ENCODE measurements around the gene PLEKHG3. TPM values are rescaled to one million over a fixed set of nuclear protein-coding genes. Genes with fewer than 3 reads are reported as not detected.

PLEKHG3 gene
- total RNA-seq, 2 donors from 2014 or later, result 61.4 to 65.5 TPM

DNA sequence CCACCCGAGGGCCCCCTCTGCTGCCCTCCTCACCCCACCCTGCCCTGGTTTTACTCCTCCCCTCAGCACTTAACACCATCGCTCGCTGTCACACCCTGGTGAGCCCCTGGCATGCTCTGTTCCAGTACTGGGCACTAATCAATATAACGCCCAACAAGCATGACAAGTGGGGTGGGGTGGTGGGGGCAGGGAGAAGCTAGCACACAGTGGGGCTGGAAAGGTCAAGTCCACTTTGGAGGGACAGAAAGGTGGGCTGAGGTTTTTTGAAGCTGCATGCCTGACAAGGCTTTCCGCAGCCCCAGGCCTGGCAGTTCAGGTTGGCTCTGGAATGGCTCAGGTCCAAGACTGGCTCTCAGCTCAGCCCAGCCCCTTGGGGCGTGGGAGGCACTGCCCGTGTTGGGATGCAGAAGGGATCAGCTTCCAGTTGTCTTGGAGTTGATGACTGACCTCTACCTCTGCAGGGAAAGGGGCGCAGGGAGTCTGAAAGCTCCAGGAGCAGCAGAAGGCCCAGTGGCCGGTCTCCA lies 34.1 kb downstream of the PLEKHG3 start:
- H3K27me3 Mint-ChIP-seq, result no peaks in the 10 kb centered on the region
- H3K36me3 Mint-ChIP-seq (ENCODE audit: low read depth), result peaks cover 13% of the 10 kb centered on the region
- peaks cover 33% of the 10 kb centered on the region for H3K4me1 Mint-ChIP-seq

DNA sequence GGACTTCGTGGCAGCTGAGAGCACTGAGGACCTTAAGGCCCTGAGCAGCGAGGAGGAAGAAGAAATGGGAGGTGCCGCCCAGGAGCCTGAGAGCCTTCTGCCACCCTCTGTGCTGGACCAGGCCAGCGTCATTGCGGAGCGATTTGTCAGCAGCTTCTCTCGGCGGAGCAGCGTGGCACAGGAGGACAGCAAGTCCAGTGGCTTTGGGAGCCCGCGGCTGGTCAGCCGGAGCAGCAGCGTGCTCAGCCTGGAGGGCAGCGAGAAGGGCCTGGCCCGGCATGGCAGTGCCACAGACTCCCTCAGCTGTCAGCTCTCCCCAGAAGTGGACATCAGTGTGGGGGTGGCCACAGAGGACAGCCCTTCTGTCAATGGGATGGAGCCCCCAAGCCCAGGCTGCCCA lies 37.0 kb downstream of the PLEKHG3 start:
- peaks cover 10% of the 10 kb centered on the region for H3K36me3 Mint-ChIP-seq (ENCODE audit: low read depth)
- ATAC-seq (no peak), DNase-seq (no peak)
- H3K27me3 Mint-ChIP-seq, result no peaks in the 10 kb centered on the region
- no peaks in the 10 kb centered on the region for H3K9me3 ChIP-seq (ENCODE audit: control insufficient read depth, low read length, poor library complexity, severe bottlenecking)
- H3K4me1 Mint-ChIP-seq, result peaks cover 21% of the 10 kb centered on the region
- peak overlapping the region; percentile 53 for H3K27ac Mint-ChIP-seq
- H3K4me3 Mint-ChIP-seq, result no peak overlapping the region

More for the DNA sequence above, 34.1 kb downstream of the PLEKHG3 start:
- no peaks in the 10 kb centered on the region for H3K9me3 ChIP-seq (ENCODE audit: control insufficient read depth, low read length, poor library complexity, severe bottlenecking)
- H3K4me3 Mint-ChIP-seq, result no peak overlapping the region
- DNase-seq (no peak), ATAC-seq (no peak)
- H3K27ac Mint-ChIP-seq, result no peak overlapping the region

DNA sequence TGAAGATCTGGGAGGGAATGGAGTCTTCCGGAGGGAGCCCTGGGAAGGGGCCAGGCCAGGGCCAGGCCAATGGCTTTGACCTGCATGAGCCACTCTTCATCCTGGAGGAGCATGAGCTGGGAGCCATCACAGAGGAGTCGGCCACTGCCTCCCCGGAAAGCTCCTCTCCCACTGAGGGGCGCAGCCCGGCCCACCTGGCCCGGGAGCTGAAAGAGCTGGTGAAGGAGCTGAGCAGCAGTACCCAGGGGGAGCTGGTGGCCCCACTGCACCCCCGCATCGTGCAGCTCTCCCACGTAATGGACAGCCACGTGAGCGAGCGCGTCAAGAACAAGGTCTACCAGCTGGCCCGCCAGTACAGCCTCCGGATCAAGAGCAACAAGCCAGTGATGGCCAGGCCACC lies 37.7 kb downstream of the PLEKHG3 start:
- Mint-ChIP-seq H3K4me3 (no peak overlapping the region), H3K4me1 (peaks cover 28% of the 10 kb centered on the region), H3K27ac (no peak overlapping the region), H3K27me3 (no peaks in the 10 kb centered on the region), H3K36me3 (ENCODE audit: low read depth) (peaks cover 10% of the 10 kb centered on the region)
- no peaks in the 10 kb centered on the region for H3K9me3 ChIP-seq (ENCODE audit: control insufficient read depth, low read length, poor library complexity, severe bottlenecking)
- no peak for ATAC-seq
- no peak for DNase-seq

DNA sequence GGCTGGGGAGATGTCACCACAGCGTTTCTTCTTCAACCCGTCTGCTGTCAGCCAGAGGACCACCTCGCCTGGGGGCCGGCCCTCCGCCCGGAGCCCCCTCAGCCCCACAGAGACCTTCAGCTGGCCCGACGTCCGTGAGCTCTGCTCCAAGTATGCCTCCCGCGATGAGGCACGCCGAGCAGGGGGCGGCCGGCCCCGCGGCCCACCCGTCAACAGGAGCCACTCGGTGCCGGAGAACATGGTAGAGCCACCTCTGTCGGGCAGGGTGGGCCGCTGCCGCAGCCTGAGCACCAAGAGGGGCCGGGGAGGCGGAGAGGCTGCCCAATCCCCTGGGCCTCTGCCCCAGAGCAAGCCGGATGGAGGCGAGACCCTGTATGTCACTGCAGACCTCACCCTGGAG lies 38.8 kb downstream of the PLEKHG3 start:
- peaks cover 10% of the 10 kb centered on the region for H3K36me3 Mint-ChIP-seq (ENCODE audit: low read depth)
- H3K9me3 ChIP-seq (ENCODE audit: control insufficient read depth, low read length, poor library complexity, severe bottlenecking), result no peaks in the 10 kb centered on the region
- DNase-seq, result no peak
- no peaks in the 10 kb centered on the region for H3K27me3 Mint-ChIP-seq
- peak overlapping the region; percentile 14 for H3K27ac Mint-ChIP-seq
- no peak overlapping the region for H3K4me3 Mint-ChIP-seq
- H3K4me1 Mint-ChIP-seq, result peaks cover 31% of the 10 kb centered on the region
- ATAC-seq, result no peak

DNA sequence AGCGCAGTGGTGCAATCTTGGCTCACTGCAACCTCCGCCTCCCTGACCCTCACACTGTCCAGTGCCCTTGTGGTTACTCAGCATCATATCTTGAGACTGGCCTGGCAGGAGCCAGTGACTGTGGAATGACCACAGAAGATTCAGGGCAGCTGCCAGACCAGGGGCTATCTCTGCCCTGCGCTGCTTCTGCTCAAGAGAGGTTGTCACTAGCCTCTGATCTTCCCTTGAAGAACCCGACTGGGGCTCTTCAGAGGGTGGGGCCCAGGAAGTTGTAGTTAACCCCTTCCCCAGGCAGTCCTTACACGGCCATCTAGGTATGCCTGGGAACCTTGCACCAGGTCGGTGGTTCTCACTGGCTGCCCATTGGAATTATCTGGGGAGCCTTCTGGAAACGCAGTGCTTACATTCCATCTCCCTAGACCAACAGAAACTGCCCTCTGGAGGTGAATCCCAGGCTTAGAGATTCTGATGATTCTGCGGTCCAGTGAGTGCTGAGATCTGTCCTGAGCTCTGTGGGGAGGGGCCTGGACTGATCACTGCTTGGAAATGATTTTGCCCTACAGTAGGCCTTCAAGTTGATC lies 41.4 kb downstream of the PLEKHG3 start:
- peak overlapping the region; percentile 72 for H3K4me3 Mint-ChIP-seq

DNA sequence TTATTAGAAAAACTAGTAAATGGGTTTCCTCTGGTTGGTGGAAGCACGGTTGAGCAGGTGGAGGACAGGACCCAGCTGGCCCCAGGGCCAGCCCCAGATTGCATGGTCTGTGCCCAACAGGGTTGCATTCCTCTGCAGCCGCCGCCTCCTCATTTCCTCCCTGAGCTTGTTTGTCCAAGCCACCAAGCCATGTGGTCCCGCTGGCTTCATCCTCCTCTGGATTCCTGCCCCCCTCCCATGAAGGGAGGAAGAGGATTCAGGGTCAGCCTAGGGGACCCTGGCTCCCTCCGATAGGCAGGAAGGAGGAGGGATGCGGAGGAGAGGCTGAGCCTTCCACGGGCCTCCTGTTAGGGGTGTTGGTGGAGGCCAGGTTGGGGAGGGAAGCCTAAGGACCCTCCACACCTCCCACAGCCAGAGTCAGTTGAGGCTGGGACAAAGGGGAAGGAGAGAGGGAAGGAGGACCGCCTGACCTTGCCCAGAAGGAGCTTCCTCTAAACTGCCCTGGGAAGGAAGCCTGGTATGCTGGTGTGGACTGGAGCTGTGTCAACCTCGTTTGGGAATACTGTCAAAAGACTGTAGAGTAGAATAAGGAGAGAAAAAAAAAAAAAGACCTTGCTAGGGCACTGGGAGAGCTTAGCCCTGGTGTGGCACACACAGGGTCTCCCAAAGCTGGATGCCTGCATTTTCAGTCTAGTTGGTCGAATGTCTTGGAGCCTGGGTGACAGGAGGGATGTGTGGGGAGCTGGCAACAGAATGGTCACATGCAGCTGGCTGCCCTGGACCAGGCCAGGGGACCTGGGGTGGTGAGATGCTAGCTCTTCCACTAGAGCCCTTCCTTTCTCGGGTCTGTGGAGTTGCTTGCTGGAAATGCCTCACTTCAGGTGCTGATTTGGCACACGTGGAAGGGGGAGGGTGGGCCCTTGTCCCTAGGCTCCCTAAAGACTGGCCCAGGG lies 42.4 kb downstream of the PLEKHG3 start:
- H3K9me3 ChIP-seq (ENCODE audit: control insufficient read depth, low read length, poor library complexity, severe bottlenecking), result no peaks in the 10 kb centered on the region
- ATAC-seq (no peak), DNase-seq (no peak)
- Mint-ChIP-seq H3K36me3 (ENCODE audit: low read depth) (peaks cover 3% of the 10 kb centered on the region), H3K27ac (peak overlapping the region; percentile 91), H3K27me3 (no peaks in the 10 kb centered on the region), H3K4me1 (peaks cover 24% of the 10 kb centered on the region), H3K4me3 (no peak overlapping the region)

More for the DNA sequence above, 41.4 kb downstream of the PLEKHG3 start:
- peak; percentile 68 for ATAC-seq
- Mint-ChIP-seq H3K36me3 (ENCODE audit: low read depth) (peaks cover 7% of the 10 kb centered on the region), H3K27ac (peak overlapping the region; percentile 91), H3K4me1 (peaks cover 28% of the 10 kb centered on the region), H3K27me3 (no peaks in the 10 kb centered on the region)
- H3K9me3 ChIP-seq (ENCODE audit: control insufficient read depth, low read length, poor library complexity, severe bottlenecking), result no peaks in the 10 kb centered on the region
- DNase-seq, result no peak

DNA sequence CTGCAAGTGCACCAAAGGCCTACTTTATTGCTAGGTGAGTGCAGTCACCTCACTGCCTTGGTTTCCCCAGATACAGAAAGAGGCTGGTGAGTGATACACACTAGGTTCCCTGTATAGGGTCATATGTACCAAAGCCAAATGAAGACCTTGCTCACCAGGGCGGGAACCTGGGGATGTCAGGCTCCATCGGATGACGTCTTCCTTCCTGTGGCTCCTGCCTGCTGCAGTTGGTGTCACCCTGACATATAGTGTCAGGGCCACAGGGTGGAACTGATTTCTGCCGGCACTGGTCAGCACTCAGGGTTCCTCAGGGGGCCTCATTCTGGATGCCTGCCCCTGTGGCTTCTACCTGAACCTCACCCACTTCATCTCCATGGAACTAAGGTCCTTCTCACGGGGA lies 43.1 kb downstream of the PLEKHG3 start:
- H3K36me3 Mint-ChIP-seq (ENCODE audit: low read depth), result no peaks in the 10 kb centered on the region
- H3K9me3 ChIP-seq (ENCODE audit: control insufficient read depth, low read length, poor library complexity, severe bottlenecking), result no peaks in the 10 kb centered on the region
- no peak overlapping the region for H3K4me3 Mint-ChIP-seq
- H3K4me1 Mint-ChIP-seq, result peaks cover 22% of the 10 kb centered on the region
- ATAC-seq (peak; percentile 60), DNase-seq (no peak)
- no peaks in the 10 kb centered on the region for H3K27me3 Mint-ChIP-seq
- peak overlapping the region; percentile 91 for H3K27ac Mint-ChIP-seq

DNA sequence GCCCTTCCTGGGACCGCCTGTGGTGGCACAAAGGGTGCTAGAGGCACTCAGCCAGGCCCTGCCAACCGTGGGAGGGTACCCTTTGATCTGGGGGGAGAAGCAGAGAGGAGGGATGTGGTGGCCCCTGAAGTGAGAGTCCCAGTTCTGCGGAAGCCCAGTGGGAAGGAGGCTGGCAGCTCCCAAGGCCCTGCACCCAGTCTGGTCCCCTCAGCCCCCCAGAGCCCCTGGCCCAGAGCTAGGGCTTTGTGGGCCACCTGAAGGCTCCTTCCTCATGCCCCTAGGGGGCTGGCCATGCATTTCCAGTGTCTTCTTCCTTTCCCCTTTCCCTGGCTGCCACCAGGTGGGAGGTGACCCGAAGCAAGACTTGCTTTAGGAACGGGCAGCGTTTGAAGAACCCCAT lies 44.3 kb downstream of the PLEKHG3 start:
- no peak overlapping the region for H3K4me3 Mint-ChIP-seq
- DNase-seq, result no peak
- H3K27ac Mint-ChIP-seq, result no peak overlapping the region
- peaks cover 22% of the 10 kb centered on the region for H3K4me1 Mint-ChIP-seq
- H3K9me3 ChIP-seq (ENCODE audit: control insufficient read depth, low read length, poor library complexity, severe bottlenecking), result no peaks in the 10 kb centered on the region
- no peaks in the 10 kb centered on the region for H3K27me3 Mint-ChIP-seq
- no peak for ATAC-seq
- H3K36me3 Mint-ChIP-seq (ENCODE audit: low read depth), result no peaks in the 10 kb centered on the region

DNA sequence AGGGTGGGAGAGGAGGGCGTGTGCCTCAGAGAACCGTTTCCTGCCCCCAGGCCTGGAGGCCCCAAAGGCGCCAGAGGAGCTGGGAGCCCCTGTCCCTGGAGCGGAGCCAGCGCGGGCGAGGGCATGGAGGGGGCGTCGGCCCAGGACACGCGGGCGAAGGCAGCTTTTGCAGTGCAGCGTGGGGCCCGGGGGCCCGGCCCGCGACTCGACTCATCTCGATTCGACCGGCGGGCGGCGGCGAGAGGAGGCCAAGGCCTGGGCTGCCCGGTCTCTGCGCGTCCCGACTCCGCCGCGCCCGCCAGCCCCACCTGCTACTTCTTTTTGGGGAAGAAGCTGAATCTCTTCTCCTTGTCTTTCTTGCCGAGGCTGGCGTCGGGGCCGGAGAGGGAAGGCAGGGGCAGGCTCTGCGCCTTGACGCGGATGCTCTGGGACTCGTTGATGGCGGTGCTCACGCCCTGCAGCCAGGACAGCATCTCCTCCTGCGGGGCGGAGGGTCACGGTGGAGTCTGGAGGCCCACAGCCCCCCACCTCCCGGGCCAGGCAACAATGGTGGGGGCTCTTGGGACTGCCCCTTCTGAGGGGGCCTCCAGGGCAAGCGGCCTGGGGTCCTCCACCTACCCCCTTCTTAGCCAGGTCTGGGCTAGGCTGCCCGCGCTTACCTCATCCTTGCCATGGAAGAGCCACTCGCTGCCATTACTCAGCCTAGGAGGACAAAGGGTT lies 44.9 kb downstream of the PLEKHG3 start:
- Mint-ChIP-seq H3K36me3 (ENCODE audit: low read depth) (no peaks in the 10 kb centered on the region), H3K27ac (no peak overlapping the region), H3K4me1 (peaks cover 22% of the 10 kb centered on the region), H3K4me3 (no peak overlapping the region), H3K27me3 (no peaks in the 10 kb centered on the region)
- DNase-seq (no peak), ATAC-seq (no peak)
- no peaks in the 10 kb centered on the region for H3K9me3 ChIP-seq (ENCODE audit: control insufficient read depth, low read length, poor library complexity, severe bottlenecking)

DNA sequence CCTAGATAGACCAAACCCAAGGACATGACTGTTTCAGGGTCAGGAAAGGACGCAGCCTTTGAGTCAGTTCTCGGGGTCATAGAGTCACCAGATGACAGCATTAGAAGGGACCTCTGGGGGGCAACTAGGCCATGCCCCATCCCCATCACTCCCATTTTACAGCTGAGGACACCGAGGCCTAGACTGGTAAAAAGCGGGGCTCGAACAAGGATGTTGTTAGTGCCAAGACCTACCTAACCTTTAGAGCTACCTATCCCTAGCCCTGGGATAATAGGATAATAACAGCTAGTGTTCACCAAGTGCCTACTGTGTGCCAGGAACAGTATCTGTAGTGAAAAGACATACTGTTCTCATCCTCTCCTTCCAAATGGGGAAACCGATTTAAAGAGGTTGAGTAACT lies 48.7 kb downstream of the PLEKHG3 start:
- peaks cover 32% of the 10 kb centered on the region for H3K4me1 Mint-ChIP-seq
- no peaks in the 10 kb centered on the region for H3K27me3 Mint-ChIP-seq
- peak overlapping the region; percentile 99 for H3K27ac Mint-ChIP-seq
- no peaks in the 10 kb centered on the region for H3K36me3 Mint-ChIP-seq (ENCODE audit: low read depth)
- DNase-seq (no peak), ATAC-seq (no peak)
- no peak overlapping the region for H3K4me3 Mint-ChIP-seq
- no peaks in the 10 kb centered on the region for H3K9me3 ChIP-seq (ENCODE audit: control insufficient read depth, low read length, poor library complexity, severe bottlenecking)

DNA sequence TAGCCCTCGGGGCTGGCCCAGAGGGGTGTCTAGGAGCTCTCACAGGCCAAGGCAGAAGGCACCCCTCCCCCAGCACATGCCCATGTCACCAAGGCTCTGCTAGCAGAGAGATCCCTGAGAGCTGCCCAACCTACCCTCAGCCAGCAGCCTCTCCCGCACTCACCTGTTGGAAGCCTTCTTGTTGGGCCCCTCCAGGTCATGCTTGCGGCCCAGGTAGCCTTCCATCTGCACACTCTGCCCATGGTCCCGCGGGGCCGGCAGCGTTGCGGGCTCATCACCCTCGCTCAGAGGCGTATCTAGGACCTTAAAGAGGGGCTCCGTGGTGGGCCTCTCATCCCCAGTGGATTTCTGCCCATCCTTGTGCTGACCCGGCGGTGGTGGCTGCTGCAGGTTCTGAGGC lies 49.1 kb downstream of the PLEKHG3 start:
- no peaks in the 10 kb centered on the region for H3K36me3 Mint-ChIP-seq (ENCODE audit: low read depth)
- peak overlapping the region; percentile 99 for H3K27ac Mint-ChIP-seq
- H3K4me1 Mint-ChIP-seq, result peaks cover 36% of the 10 kb centered on the region
- ATAC-seq (no peak), DNase-seq (no peak)
- no peaks in the 10 kb centered on the region for H3K9me3 ChIP-seq (ENCODE audit: control insufficient read depth, low read length, poor library complexity, severe bottlenecking)
- no peaks in the 10 kb centered on the region for H3K27me3 Mint-ChIP-seq
- no peak overlapping the region for H3K4me3 Mint-ChIP-seq

DNA sequence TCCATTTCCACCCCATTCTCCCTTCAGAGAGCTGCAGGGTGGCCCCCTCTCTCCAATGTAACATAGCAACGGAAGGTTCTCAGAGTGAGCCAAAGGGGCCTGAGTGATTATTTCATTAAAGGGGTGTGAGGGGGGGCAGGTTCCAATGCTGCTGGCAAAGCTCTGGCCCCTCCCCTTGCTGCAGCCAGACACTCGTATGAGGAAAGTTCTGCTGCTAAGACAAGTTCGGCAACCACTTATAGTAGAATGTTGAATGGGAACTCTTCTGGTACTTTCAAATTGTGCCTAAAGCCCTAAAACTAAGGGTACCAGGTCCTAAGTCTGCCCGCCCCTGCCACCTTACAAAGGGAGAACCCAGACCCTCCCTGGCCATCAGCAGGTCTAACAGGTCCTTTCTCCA lies 49.8 kb downstream of the PLEKHG3 start:
- H3K36me3 Mint-ChIP-seq (ENCODE audit: low read depth), result no peaks in the 10 kb centered on the region
- H3K9me3 ChIP-seq (ENCODE audit: control insufficient read depth, low read length, poor library complexity, severe bottlenecking), result no peaks in the 10 kb centered on the region
- no peak for ATAC-seq
- H3K4me3 Mint-ChIP-seq, result no peak overlapping the region
- no peaks in the 10 kb centered on the region for H3K27me3 Mint-ChIP-seq
- H3K4me1 Mint-ChIP-seq, result peaks cover 42% of the 10 kb centered on the region
- DNase-seq, result no peak
- peak overlapping the region; percentile 99 for H3K27ac Mint-ChIP-seq

DNA sequence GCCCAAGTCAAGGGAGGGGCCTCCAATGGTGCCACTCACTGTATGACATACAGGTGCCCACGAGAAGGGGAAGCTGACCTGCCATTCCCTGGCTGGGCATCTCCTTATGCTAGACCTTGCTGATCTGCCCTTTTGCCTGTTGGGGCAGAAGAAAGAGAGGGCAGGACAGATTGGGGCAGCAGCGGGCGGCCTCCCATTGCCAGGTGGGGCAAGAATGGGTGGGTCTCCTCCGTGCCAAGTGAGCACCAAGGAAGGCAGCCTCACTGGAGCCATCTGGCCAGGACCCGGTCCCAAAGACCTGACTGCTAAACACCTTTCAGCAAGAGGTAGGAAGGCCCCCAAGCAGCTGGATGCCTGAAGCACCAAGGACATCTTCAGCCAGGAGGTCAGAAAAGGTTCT lies 50.5 kb downstream of the PLEKHG3 start:
- no peak for ATAC-seq
- Mint-ChIP-seq H3K36me3 (ENCODE audit: low read depth) (no peaks in the 10 kb centered on the region), H3K4me1 (peaks cover 47% of the 10 kb centered on the region), H3K27me3 (no peaks in the 10 kb centered on the region), H3K27ac (peak overlapping the region; percentile 99), H3K4me3 (peak overlapping the region; percentile 76)
- DNase-seq, result no peak
- H3K9me3 ChIP-seq (ENCODE audit: control insufficient read depth, low read length, poor library complexity, severe bottlenecking), result no peaks in the 10 kb centered on the region
